LNCAP (cell line): ENCODE results near the gene TXLNG.

Experiments used
- CTCF ChIP-seq: fragments of 450-650 bp; IDR thresholded peaks from 2 replicates; pipeline ENCODE4 v1.5.1; 2017; ENCODE audit warnings: mild to moderate bottlenecking

TXLNG gene

DNA sequence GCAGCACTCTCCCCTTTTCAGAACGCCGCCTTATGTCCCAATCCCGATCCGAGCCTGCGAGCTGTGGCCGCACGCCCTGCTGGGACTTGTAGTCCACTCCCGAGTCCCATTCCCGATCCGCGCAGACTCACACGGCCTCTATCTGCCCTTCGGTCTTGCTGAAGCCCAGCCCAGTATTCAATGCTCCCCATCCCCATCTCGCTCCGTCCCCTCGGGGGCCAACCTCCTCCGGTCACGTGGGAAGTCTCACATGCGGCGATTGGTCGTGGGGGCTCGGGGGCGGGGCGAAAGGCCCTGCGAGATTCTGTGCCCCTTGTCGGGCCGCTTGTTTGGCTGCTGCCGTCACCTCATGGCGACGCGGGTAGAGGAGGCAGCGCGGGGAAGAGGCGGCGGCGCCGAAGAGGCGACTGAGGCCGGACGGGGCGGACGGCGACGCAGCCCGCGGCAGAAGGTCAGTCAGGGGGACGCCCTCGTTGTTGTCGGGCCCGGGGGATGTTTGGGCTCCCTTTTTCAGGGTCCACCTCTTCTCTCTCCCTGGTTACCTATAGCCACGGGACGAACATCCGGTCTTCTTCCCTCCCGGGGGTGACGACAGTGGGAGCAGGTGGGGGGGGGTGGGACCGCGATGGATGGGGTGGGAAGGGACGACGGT lies at the start of gene TXLNG:
TSS of gene TXLNG (plus strand) at position 328 of the 652 bp plus-strand sequence. CDS start at position 350, 22 bp downstream.
- TF ChIP-seq CTCF, result no peak

DNA sequence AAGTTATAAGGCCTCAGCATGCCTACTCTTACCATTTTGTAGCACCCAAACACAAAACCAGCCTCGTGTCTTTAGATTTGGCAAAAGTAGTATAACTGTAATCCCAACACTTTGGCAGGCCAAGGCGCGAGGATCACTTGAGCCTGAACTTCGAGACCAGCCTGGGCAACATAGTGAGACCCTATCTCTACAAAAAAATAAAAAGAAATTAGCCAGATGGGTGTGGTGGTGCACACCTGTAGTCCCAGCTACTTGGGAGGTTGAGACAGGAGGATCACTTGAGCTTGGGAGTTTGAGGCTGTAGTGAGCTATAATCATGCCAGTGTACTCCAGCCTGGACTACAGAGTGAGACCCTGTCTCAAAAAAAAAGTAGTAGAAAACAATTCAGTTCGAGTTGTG lies 49.2 kb upstream of the TXLNG start:
- TF ChIP-seq CTCF, result no peak

DNA sequence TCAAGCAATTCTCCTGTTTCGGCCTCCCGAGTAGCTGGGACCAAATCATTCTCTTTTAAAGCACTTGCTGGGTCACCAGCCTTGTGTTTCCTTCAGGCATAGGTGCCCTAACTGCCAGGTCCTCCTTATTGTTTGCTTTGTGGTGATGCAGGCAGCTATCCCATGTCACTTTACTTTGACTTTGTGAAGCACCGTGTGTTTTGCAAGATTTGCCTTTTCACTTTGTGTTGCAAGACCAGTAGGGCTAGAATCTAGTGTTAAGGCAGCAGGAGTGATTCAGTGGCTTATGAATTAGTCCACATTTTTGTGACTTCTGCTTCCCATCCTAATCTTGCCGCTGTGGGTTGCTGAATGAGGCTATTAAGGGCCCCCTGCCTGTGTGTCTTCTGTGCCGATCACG lies 46.7 kb upstream of the TXLNG start:
- no peak for TF ChIP-seq CTCF

GRCh38 chrX:16743604-16744325 lies 42.5 kb upstream of the TXLNG start:
- TF ChIP-seq CTCF, result no peak

GRCh38 chrX:16745102-16745501 lies 41.2 kb upstream of the TXLNG start:
- TF ChIP-seq CTCF, result no peak

- TF ChIP-seq CTCF, result no peak
Observed at GRCh38 chrX:16745659-16746058, 40.6 kb upstream of the TXLNG start.

- TF ChIP-seq CTCF, result no peak
Observed at GRCh38 chrX:16748425-16748824, 37.8 kb upstream of the TXLNG start.
